HEK293T (cell line): ENCODE results near the gene NACC2.

Experiments used
- NFRKB ChIP-seq: fragments of 450-650 bp; IDR thresholded peaks from 2 replicates; pipeline ENCODE4 v1.6.1; 2016; ENCODE audit warnings: mild to moderate bottlenecking, moderate library complexity
- SP1 ChIP-seq: fragments of 450-650 bp; IDR thresholded peaks from 2 replicates; pipeline ENCODE4 v1.6.1; 2017
- SUZ12 ChIP-seq: fragments of 450-650 bp; IDR thresholded peaks from 2 replicates; pipeline ENCODE4 v1.6.1; 2016; ENCODE audit warnings: mild to moderate bottlenecking
- ZNF384 ChIP-seq: fragments of 450-650 bp; IDR thresholded peaks from 2 replicates; pipeline ENCODE4 v1.6.1; 2016

DNA sequence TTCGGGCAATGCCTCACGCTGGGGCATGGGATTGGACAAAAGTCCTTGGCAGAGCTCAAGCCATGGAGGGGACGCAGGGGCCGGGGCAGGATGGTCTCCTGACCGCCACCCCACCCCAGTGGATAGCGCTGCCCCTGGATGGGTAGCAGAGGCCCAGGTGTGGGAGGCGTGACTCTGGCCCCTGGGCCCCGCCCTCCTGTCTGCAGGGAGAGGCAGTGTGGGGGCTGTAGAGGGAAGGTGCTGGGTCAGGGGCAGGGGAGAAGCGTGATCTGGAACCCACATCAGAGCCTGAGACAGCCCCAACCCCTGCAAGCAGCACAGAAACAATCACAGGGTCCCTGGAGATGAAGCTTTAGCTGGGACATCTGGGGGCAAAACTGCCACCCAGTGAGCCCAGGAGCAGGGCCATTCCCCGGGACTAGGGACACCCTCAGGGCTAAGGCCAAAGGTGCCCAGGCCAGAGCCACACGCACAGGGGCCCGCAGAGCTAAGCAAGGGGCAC, 36.2 kb downstream of the NACC2 start:
- TF ChIP-seq NFRKB (no peak), SP1 (no peak), SUZ12 (no peak), ZNF384 (no peak)
